ENCODE measurements around the gene TLE2. TPM values are rescaled to one million over a fixed set of nuclear protein-coding genes. Genes with fewer than 3 reads are reported as not detected.

Gene TLE2
- polyA plus RNA-seq, 1 of the 3 experiments (the other 2 are of a cell fraction), result 2.3 TPM

- no peaks in the 10 kb centered on the region for H3K9me2 ChIP-seq
- no peak overlapping the region for H3K9ac ChIP-seq
- H3K9me3 ChIP-seq, result no peaks in the 10 kb centered on the region
- no peaks in the 10 kb centered on the region for H3K27me3 ChIP-seq (ENCODE audit: insufficient read depth)
- no peak overlapping the region for H2AFZ ChIP-seq (ENCODE audit: low read depth)
- WGBS (ENCODE audit: low lambda C conversion rate), result 38% methylated on average over 11 of the region's 16 CpGs
- H3K4me3 ChIP-seq (ENCODE audit: low read depth in 2 of 2, low read length in 1 of 2), result no peak overlapping the region
- 0 out of 2 replicates have a peak, but pooled peaks have one; percentile 23 for TF ChIP-seq RCOR1 (IDR thresholded peaks at IDR 0.05; ENCODE audit: low read length)
- no peak for TF ChIP-seq MEF2A (IDR thresholded peaks at IDR 0.05; ENCODE audit: borderline replicate concordance, low read depth)
- no peak for TF ChIP-seq TAF1 (IDR thresholded peaks at IDR 0.05; ENCODE audit: borderline replicate concordance, low read depth, low read length)
- no peak for TF ChIP-seq MAX (IDR thresholded peaks at IDR 0.05; ENCODE audit: low read depth)
- TF ChIP-seq SIN3A (IDR thresholded peaks at IDR 0.05; ENCODE audit: borderline replicate concordance, low read depth, low read length), result no peak
- H3K4me2 ChIP-seq, result no peak overlapping the region
- ChIA-PET CTCF (interaction anchor here (0.6 to 1.7 kb wide), 3 partner anchors 30 to 88 kb away, joined by 3 to 6 read pairs (median 4); no protein-coding TSS in a partner anchor), POLR2A (interaction anchor here (0.7 kb wide), 1 partner anchor 95 kb away, joined by 3 read pairs; no protein-coding TSS in a partner anchor)
- no peak overlapping the region for H3K27ac ChIP-seq (ENCODE audit: low read depth in 2 of 2, low read length in 1 of 2)
- no peaks in the 10 kb centered on the region for H3K36me3 ChIP-seq (replicated peaks in 1 of 2; ENCODE audit: control insufficient read depth in 1 of 2, insufficient read depth in 2 of 2, low read length in 1 of 2)
- DNase-seq, result no peak
- no peaks in the 10 kb centered on the region for H4K20me1 ChIP-seq (ENCODE audit: insufficient read depth)
- H3F3A ChIP-seq (replicated peaks; ENCODE audit: insufficient read depth), result peaks cover 7% of the 10 kb centered on the region
- H3K79me2 ChIP-seq (ENCODE audit: insufficient read depth), result no peaks in the 10 kb centered on the region
- no peaks in the 10 kb centered on the region; a peak in 1 of 4 replicates for H3K4me1 ChIP-seq (ENCODE audit: control insufficient read depth in 1 of 2, insufficient read depth in 2 of 2, low read depth in 1 of 2, low read length in 1 of 2)
These were observed 17.0 kb upstream of the TLE2 start for GRCh38 chr19:3045885-3046697.

- H3K4me2 ChIP-seq, result no peak overlapping the region
- H3K27me3 ChIP-seq (ENCODE audit: insufficient read depth), result no peaks in the 10 kb centered on the region
- no peak overlapping the region for H3K4me3 ChIP-seq (ENCODE audit: low read depth in 2 of 2, low read length in 1 of 2)
- H3K9me2 ChIP-seq, result no peaks in the 10 kb centered on the region
- no peak overlapping the region for H2AFZ ChIP-seq (ENCODE audit: low read depth)
- WGBS (ENCODE audit: low lambda C conversion rate), result 94% methylated on average over 6 of the region's 6 CpGs
- no peaks in the 10 kb centered on the region for H3K36me3 ChIP-seq (replicated peaks in 1 of 2; ENCODE audit: control insufficient read depth in 1 of 2, insufficient read depth in 2 of 2, low read length in 1 of 2)
- DNase-seq, result no peak
- peaks cover 7% of the 10 kb centered on the region for H3F3A ChIP-seq (replicated peaks; ENCODE audit: insufficient read depth)
- no peak overlapping the region for H3K9ac ChIP-seq
- ChIA-PET POLR2A (no interaction called here), CTCF (interaction anchor here (1.5 kb wide), 1 partner anchor 83 kb away, joined by 6 read pairs; no protein-coding TSS in a partner anchor)
- H3K27ac ChIP-seq (ENCODE audit: low read depth in 2 of 2, low read length in 1 of 2), result no peak overlapping the region
- no peaks in the 10 kb centered on the region for H3K79me2 ChIP-seq (ENCODE audit: insufficient read depth)
- TF ChIP-seq MEF2A (IDR thresholded peaks at IDR 0.05; ENCODE audit: borderline replicate concordance, low read depth) (no peak), TEAD4 (IDR thresholded peaks at IDR 0.05; ENCODE audit: borderline replicate concordance, insufficient read depth) (no peak), ELF1 (IDR thresholded peaks at IDR 0.05) (no peak), MAX (IDR thresholded peaks at IDR 0.05; ENCODE audit: low read depth) (no peak), FOXJ3 (CRISPR knock-in tag; IDR thresholded peaks at IDR 0.05) (no peak), RCOR1 (IDR thresholded peaks at IDR 0.05; ENCODE audit: low read length) (no peak)
- H3K4me1 ChIP-seq (ENCODE audit: control insufficient read depth in 1 of 2, insufficient read depth in 2 of 2, low read depth in 1 of 2, low read length in 1 of 2), result no peaks in the 10 kb centered on the region; a peak in 1 of 4 replicates
- H3K9me3 ChIP-seq, result no peaks in the 10 kb centered on the region
- no peaks in the 10 kb centered on the region for H4K20me1 ChIP-seq (ENCODE audit: insufficient read depth)
These were observed 16.1 kb upstream of the TLE2 start for GRCh38 chr19:3045191-3045590.
